Measurements from ENCODE around the gene RFC1.

- TF ChIP-seq CTCF (IDR thresholded peaks at IDR 0.05) (no peak), POLR2A (IDR thresholded peaks at IDR 0.05) (no peak)
These were observed 30.6 kb downstream of the RFC1 start for GRCh38 chr4:39335566-39335965.
